ENCODE data around the gene ROR2. TPM values are rescaled to one million over a fixed set of nuclear protein-coding genes. Genes with fewer than 3 reads are reported as not detected.

ROR2 gene
- total RNA-seq, 1 experiment from 2014 or later = 5.9 TPM

GRCh38 chr9:91663858-91664257 is 286.2 kb downstream of the ROR2 start:
- no peak for DNase-seq (ENCODE audit: low read depth, low spot score)
- POLR2A ChIA-PET = no interaction called here
- Histone ChIP-seq H3K4me3 (ENCODE audit: low read depth in 2 of 2, low read length in 2 of 2) (no peak overlapping the region), H3K36me3 (ENCODE audit: control insufficient read depth, insufficient read depth, low read length) (no peaks in the 10 kb centered on the region), H3K27ac (ENCODE audit: low read length) (no peak overlapping the region), H3K27me3 (ENCODE audit: control insufficient read depth, insufficient read depth, low read length) (no peaks in the 10 kb centered on the region), H3K9me3 (ENCODE audit: control insufficient read depth, insufficient read depth, low read depth, low read length) (no peaks in the 10 kb centered on the region), H3K4me1 (ENCODE audit: control insufficient read depth, insufficient read depth, low read length) (no peaks in the 10 kb centered on the region)
- BruUV-seq (replicated peaks) = no TSS peak
- intact Hi-C loops (cut with micrococcal nuclease; ENCODE audit: unreplicated experiment) (no loop called here), in situ Hi-C loops (cut with HindIII; ENCODE audit: low pct_unique_long_range_greater_than_20kb, low sequenced_read_pairs) (no loop called here)
- no peak for TF ChIP-seq SIN3A (IDR thresholded peaks at IDR 0.05; ENCODE audit: borderline replicate concordance, insufficient read depth, low read depth, low read length)
- TF ChIP-seq TCF7L2 (IDR thresholded peaks at IDR 0.05; ENCODE audit: low read depth, low read length) = no peak
- TF ChIP-seq, protein P1, sequence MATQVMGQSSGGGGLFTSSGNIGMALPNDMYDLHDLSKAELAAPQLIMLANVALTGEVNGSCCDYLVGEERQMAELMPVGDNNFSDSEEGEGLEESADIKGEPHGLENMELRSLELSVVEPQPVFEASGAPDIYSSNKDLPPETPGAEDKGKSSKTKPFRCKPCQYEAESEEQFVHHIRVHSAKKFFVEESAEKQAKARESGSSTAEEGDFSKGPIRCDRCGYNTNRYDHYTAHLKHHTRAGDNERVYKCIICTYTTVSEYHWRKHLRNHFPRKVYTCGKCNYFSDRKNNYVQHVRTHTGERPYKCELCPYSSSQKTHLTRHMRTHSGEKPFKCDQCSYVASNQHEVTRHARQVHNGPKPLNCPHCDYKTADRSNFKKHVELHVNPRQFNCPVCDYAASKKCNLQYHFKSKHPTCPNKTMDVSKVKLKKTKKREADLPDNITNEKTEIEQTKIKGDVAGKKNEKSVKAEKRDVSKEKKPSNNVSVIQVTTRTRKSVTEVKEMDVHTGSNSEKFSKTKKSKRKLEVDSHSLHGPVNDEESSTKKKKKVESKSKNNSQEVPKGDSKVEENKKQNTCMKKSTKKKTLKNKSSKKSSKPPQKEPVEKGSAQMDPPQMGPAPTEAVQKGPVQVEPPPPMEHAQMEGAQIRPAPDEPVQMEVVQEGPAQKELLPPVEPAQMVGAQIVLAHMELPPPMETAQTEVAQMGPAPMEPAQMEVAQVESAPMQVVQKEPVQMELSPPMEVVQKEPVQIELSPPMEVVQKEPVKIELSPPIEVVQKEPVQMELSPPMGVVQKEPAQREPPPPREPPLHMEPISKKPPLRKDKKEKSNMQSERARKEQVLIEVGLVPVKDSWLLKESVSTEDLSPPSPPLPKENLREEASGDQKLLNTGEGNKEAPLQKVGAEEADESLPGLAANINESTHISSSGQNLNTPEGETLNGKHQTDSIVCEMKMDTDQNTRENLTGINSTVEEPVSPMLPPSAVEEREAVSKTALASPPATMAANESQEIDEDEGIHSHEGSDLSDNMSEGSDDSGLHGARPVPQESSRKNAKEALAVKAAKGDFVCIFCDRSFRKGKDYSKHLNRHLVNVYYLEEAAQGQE (IDR thresholded peaks at IDR 0.05; ENCODE audit: insufficient read depth in 1 of 2, low read depth in 2 of 2, low read length in 1 of 2) = no peak
- TF ChIP-seq CTCF (IDR thresholded peaks at IDR 0.05) = no peak
- TF ChIP-seq POLR2AphosphoS5 (IDR thresholded peaks at IDR 0.05; ENCODE audit: low read depth, low read length) = no peak
- ATAC-seq = no peak
- CTCF ChIA-PET = no interaction called here

- Histone ChIP-seq H3K27me3 (ENCODE audit: control insufficient read depth, insufficient read depth, low read length) (no peaks in the 10 kb centered on the region), H3K27ac (ENCODE audit: low read length) (no peak overlapping the region), H3K4me1 (ENCODE audit: control insufficient read depth, insufficient read depth, low read length) (no peaks in the 10 kb centered on the region), H3K36me3 (ENCODE audit: control insufficient read depth, insufficient read depth, low read length) (no peaks in the 10 kb centered on the region), H3K9me3 (ENCODE audit: control insufficient read depth, insufficient read depth, low read depth, low read length) (no peaks in the 10 kb centered on the region), H3K4me3 (ENCODE audit: low read depth in 2 of 2, low read length in 2 of 2) (no peak overlapping the region)
- TF ChIP-seq TCF7L2 (IDR thresholded peaks at IDR 0.05; ENCODE audit: low read depth, low read length) (no peak), SIN3A (IDR thresholded peaks at IDR 0.05; ENCODE audit: borderline replicate concordance, insufficient read depth, low read depth, low read length) (no peak), POLR2AphosphoS5 (IDR thresholded peaks at IDR 0.05; ENCODE audit: low read depth, low read length) (no peak), CTCF (IDR thresholded peaks at IDR 0.05) (no peak)
- TF ChIP-seq, protein P1 (IDR thresholded peaks at IDR 0.05; ENCODE audit: insufficient read depth in 1 of 2, low read depth in 2 of 2, low read length in 1 of 2) = no peak
- no TSS peak for BruUV-seq (replicated peaks)
- DNase-seq (ENCODE audit: low read depth, low spot score) = no peak
- ATAC-seq = no peak
- ChIA-PET POLR2A (no interaction called here), CTCF (no interaction called here)
- intact Hi-C loops (cut with micrococcal nuclease; ENCODE audit: unreplicated experiment) = no loop called here
- in situ Hi-C loops (cut with HindIII; ENCODE audit: low pct_unique_long_range_greater_than_20kb, low sequenced_read_pairs) = no loop called here
Measured at GRCh38 chr9:91661451-91661850, 288.6 kb downstream of the ROR2 start.

Data from Panc1 (cell line).